GM18499 (cell line): ENCODE measurements around the gene GTF2IRD1.
"Not testable (repeated sequence)": the region's sequence is repeated elsewhere in the genome, so short reads cannot be mapped to it uniquely, and the experiment has no call there.

Experiments
- ATAC-seq: cut with Tn5 transposase; IDR thresholded peaks from one replicate; pipeline ENCODE4 v1.9.1; 2021; ENCODE audit warnings: moderate number of reproducible peaks; ENCODE audit not compliant: insufficient read depth, unreplicated experiment

The GTF2IRD1 gene

DNA sequence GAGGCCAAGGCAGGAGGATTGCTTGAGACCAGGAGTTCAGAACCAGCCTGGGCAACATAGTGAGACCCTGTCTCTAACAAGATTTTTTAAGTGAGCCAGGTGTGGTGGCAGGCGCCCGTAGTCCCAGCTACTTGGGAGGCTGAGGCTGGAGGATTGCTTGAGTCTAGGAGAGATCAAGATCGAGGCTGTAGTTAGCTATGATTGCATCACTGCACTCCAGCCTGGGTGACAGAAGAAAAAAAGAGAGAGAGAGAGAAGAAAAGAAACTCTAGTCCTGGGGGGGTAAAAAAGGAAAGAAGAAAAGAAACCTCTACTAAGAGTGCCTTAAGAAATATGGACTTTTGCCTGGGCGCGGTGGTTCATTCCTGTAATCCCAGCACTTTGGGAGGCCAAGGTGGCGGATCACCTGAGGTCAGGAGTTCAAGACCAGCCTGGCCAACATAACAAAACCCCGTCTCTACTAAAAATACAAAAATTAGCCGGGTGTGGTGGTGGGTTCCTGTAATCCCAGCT, 34.9 kb downstream of the GTF2IRD1 start:
- ATAC-seq: not testable (repeated sequence)

DNA sequence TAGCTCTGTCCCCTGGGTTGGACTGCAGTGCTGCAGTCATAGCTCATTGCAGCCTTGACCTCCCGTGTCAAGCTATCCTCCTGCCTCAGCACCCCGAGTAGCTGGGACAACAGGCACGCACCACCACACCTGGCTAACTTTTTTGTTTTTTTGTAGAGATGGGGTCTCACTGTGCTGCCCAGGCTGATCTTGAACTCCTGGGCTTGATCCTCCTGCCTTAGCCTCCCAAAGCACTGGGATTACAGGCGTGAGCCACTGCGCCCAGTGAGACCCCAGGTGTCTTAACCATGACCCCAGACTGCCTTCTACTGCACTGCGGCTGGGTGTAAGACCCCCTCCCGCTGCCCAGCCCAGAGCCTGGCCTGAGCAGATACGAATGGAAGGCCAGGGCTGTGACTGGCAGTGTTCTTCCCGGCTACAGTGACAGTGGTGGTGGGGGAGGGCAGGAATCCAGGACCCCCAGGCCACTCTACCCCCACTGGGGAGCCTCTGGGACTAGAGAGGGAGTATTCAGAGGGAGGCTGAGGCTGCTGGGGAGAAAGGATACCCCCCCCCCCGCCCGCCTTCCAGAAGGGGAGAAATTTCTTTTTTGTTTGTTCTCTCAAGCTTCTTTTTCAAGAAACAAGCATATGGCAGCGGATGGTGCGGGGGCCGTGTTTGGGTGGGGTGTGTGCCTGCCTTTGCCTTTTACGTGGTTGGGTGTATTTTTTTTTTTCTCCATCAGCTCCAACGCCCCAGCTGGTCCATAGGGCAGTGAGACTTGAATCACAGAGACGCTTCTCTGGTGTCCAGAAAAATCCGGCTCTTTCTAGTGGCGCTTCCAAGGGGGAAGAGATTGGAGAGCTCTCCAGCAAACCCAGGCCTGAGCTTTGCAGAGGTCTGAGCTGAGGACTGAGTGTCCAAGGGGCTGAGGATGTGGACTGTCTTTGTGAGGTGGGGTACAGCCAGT, 36.6 kb downstream of the GTF2IRD1 start:
- ATAC-seq: no peak

DNA sequence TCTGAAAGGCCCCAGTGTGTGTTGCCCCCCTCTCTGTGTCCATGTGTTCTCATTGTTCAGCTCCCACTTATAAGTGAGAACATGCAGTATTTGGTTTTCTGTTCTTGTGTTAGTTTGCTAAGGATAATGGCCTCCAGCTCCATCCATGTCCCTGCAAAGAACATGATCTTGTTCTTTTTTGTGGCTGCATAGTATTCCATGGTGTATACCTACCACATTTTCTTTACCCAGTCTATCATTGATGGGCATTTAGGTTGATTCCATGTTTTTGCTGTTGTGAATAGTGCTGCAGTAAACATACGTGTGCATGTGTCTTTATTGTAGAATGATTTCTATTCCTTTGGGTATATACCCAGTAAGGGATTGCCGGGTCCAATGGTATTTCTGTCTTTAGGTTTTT, 37.8 kb downstream of the GTF2IRD1 start:
- ATAC-seq: not testable (repeated sequence)

DNA sequence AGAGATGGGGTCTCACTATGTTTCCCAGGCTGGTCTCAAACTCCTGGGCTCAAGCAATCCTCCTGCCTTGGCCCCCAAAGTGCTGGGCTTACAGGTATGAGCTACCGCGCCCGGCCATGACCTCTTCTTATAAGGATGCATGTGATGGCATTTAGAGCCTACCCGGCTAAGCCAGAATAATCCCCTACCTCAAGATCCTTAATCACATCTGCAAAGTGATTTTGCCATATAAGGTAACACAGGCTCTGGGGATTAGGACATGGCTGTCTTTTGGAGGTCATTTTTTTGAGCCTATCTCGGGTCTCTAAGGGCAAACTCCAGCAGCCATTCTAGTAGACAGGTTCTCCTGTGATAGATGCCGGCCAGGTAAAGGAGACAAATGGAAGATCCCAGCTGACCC, 39.6 kb downstream of the GTF2IRD1 start:
- ATAC-seq: no peak

DNA sequence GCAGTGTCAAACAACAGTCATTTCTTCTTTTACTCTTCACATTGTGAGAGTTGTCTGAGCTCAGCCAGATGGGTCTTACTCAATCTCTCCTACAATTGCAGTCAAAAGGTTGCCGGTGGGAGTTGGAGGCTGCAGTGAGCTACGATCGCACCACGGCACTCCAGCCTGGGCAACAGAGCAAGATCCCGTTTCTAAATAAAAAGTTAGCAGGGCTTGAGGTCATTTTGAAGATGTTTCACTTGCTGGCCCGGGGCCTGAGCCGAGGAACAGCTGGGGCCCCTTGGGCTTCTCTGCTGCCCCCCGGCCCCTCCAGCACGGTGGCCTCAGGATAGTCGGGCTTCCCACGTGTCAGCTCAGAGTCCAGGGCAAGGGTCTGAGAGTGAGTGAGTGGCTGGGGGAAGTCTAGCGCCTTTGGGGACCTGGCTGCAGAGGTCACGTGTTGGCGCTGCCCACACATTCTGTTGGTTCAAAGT, 40.4 kb downstream of the GTF2IRD1 start:
- no peak for ATAC-seq

DNA sequence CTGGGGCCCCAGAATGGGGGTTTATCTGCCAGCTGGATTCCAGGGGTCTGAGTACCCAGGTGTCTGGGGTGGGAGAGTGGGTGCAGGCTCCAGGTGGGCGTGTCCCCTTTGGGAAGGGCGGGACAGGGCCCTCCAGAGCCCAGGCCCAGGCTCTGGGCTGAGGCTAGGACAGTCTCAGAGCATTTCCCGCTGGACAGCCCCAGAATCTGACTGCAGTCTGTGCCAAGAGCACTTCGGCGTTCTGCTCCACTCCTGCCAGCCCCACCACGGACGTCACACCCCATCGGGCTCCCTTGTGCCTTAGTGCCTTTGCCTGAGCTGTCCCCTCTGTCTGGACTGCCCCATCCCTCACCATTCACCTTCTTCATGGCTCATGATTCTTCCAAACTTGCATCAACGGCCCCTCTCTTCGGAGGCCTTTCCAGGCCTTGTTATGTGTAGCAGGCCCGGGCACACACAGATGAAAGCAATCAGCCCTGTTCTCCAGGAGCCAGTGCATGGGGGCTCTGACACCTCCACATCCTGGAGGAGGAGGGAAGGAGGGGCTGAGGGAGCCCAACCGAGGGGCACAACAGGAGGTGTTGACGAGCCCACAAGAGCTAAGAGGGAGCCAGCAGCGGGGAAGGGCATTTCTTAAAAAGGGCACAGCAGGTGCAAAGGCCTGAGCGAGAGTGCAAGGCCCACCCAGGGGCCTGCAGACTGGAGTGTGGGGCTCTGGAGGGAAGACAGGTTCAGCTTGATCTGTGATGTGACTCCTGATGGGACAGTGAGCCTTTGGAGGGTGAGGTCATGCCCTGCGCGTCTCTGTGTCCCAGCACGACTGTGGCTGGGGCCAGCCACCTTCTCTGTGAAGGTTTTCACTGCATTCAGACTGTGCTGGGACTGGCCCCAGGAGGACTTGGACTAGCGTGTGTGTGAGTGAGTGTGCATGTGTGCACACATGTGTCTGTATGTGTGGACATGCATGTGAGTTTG, 41.7 kb downstream of the GTF2IRD1 start:
- ATAC-seq: no peak

DNA sequence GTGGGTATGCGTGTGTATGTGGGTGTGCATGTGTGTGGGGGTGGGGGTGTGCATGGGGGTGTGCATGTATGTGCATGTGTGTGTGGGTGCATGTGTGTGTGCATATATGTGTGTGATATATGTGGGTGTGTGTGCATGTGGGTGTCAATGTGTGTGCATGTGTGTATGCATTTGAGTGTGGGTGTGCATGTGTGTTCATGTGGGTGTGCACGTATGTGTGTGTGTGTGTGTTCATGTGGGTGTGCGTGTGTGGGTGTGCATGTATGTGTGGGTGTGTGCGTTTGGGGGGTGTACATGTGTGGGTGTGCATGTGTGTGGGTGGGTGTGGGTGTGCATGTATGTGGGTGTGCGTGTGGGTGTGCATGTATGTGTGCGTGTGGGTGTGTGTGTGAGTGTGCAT, 42.6 kb downstream of the GTF2IRD1 start:
- ATAC-seq: no peak

DNA sequence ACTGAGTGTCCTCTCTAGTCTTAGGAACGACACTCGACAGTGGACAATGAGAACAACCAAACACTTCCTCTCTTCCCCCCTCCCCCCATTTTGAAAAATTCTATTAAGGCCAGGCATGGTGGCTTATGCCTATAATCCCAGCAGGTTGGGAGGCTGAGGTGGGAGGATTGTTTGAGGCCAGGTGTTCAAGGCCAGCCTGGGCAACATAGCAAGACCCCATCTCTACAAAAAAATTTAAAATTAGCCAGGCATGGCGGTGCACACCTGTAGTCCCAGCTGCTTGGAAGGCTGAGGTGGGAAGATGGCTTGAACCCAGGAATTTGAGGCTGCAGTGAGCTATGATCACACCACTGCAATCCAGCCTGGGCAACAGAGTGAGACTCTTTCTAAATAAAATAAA, 43.1 kb downstream of the GTF2IRD1 start:
- ATAC-seq: not testable (repeated sequence)

DNA sequence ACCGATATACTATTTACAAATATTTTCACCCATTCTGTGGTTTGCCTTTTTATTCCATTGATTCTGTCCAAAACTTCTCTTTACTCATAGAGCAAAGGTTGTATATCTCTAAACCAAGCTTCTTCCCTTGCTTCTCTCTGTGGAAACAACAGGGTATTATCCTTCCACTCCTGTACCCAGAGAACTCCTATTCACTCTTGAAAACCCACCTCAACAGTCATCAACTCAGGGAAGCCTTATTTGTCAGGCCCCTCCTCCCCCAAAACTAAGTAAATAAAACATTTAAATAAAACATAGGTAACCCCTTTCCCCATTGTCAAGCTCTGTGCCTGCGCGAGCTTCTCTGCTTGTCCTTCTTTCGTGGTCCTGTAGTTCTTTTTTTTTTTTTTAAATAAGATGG, 44.6 kb downstream of the GTF2IRD1 start:
- ATAC-seq: no peak

DNA sequence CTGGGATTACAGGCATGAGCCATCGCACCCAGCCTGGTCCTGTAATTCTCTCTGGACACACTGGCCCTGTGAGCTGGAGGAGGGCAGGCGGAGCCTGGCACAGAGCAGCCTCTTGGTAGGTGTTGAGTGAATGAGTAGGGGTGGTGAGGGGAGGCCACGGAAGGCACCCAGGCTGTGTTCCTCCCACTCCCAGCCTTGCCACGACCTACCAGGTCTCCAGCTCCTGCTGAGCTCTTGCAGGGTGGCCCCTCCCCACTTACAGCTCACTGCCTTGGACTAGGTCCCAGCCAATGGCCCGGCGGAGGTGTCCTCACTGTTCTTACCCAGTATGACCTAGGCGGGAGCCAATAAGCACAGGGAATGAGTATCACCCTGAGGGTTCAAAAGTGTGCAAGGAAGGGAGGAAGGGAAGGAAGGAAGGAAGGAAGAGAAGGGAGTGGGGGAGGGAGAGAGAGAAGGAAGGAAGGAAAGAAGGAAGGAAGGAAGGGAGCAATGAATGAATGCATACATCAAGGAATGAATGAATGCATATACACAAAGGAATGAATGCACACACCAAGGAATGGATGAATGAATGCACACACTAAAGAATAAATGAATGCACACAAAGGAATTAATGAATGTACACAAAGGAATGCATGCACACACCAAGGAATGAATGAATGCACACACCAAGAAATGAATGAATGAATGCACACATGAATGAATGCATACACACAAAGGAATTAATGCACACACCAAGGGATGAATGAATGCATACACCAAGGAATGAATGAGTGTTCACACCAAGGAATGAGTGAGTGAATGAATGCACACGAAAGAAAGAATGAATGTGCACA, 45.5 kb downstream of the GTF2IRD1 start:
- no peak for ATAC-seq

DNA sequence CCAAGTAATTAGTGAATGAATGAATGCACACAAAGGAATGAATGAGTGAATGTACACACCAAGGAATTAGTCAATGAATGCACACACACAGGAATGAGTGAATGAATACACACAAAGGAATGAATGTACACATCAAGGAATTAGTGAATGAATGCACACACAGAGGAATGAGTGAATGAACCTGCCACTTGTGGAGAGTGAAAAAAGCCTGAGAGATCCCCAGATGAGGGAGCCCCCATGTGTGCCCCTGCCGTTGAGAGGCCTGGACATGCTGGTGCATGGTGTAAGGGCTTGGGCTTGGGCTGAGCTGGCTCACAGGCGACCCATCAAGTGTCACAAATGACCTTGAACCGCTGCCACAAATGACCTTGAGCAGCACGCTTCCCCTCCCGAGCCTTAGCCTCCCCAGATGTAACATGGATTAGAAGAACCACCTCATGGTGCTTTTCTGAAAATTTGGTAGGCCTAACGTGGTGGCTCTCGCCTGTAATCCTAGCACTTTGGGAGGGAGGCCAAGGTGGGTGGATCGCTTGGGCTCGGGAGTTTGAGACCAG, 46.2 kb downstream of the GTF2IRD1 start:
- no peak for ATAC-seq

DNA sequence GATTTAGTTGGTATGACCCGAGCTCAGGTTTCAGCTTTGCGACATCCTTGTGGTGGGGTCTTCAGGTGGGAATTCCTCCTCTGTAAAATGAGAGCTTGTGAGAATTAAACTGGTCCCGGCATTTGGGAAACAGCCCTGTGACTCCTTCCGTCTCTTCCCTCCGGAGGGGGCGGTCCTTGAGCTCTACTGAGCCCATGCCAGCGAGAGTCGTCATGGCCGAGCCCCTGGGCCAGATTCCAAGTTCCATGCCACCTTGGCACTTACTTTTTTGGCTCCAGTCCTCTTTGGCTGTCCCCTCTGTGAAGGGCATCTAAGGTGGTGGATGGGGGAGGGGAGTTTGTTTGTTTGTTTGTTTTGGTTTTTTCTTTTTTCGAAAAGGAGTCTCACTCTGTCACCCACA, 47.6 kb downstream of the GTF2IRD1 start:
- no peak for ATAC-seq

DNA sequence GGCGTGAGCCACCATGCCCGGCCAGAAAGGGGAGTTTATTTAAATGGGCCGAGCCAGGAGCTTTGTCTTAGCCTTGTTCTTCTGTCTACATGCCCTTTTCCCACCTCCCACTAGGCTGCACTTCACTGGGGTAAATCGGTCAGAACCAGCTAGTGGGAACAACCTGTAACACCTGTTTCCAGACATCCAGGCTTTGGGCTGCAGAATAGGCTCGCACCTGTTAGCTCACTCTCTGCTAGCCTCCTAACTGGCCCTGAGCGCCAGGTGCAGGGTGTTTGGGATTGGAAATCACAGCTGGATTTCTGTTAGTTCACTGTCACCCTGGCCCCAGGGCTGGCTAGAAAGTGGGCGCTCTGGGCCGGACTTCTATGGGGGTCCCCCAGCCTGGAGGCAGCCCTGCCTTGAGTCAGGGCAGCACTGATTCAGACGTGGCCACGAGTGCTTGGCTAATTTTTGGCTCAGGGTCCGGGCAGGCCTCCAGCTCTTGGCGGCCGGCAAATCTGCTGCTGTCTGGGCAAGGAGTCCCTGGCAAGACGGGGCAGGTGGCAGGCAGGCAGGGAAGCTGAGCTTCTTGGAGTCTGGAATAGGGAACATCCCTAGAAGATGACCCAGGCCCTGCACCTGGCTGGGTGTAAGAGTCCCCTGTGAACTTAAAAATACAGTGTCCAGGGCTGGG, 48.6 kb downstream of the GTF2IRD1 start:
- no peak for ATAC-seq

DNA sequence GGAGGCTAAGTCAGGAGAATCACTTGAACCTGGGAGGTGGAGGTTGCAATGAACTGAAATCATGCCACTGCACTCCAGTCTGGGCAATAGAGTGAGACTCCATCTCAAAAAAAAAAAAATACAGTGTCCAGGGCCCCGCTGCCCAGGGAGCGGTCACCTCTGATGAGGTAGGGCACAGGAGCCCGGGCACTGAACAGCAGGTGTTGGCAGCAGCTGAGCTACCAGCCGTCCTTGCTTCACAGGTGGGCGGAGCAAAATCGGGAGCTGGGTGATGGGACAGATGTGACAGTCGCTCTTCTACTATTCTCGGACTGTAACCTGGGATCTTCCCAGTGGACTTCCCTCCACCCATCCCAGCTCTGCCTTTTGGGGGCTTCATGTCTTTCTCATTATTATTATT, 49.4 kb downstream of the GTF2IRD1 start:
- ATAC-seq: no peak

DNA sequence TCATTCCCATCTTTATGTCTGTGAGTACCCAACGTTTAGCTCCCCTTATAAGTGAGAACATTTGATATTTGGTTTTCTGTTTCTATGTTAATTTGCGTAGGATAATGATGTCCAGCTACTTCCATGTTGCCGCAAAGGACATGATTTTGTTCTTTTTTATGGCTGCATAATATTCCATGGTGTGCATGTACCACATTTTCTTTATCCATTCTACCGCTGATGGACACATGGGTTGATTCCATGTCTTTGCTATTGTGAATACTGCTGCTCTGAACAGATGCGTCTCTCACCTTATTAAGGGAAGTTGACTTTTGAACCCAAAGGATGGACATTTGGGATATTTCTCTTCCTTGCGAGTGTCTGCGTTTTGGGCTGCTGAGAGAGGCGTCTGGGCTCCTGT, 50.2 kb downstream of the GTF2IRD1 start:
- ATAC-seq: no peak

DNA sequence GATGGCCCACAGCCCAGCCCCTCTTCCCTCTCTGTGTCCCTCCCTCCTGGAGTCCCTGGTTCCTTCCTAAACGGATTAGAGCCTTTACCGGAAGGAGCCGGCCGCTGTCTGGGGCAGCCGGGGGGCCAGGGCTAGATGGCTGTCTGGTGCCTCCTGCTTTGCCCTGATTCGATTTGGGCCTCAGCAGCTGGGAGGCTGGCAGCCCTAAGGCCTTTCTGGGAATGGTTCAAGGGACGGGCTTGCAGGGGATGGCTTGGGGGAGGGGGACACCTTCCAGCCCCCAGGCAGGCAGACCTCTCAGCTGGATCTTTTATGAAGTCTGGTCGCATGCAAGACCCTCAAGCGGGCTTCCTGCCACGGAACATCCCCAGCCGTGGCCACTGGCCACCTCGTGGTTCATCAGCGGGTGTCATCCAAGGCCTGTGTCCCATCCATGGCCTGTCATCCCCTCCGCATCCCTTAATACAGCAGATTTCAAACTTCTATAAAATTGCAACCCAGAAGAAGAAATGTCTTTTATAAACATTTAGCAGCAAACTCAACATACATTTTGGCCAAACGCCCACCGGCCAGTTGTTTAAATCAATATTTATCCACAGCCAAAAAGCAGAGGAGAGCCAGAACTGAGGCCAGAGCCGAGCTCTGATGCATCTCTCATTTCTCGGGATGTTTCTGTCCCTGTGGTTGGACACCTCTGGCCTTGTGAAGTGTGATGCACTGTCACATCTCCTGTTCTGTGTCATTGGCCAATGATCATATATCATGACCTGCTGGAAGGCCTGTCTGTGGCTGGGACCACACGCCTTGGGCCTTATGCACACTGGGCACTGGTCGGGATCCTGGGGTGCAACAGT, 52.0 kb downstream of the GTF2IRD1 start:
- no peak for ATAC-seq

DNA sequence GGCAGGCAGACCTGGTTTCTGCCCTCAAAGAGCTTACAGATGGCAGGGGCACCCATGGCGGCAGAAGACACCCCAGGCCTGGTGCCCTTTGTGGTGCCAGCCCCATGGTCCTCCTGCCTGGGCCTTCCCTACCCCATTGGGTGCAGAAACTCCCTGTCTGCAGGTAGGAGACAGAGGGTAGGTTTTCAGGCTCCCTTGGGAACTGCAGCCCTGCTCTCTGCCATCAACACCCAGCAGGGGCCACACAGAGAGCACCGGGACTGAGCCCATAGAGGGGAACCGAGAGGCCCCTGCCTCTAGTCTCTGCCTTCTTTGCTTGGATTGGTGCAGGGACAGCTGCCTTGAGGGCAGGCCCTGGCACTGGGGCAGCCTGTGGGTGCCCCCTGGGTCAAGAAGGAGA, 52.6 kb downstream of the GTF2IRD1 start:
- no peak for ATAC-seq
